SHP77 treated with DMSO at 0.1 percent for 48 hours (cell line): ENCODE measurements around the gene FAM219B.
"Not testable (repeated sequence)": the region's sequence is repeated elsewhere in the genome, so short reads cannot be mapped to it uniquely, and the experiment has no call there.

ENCODE experiments used
- DNase-seq: peaks from one replicate; lab custom pipeline; 2025; lab: John Stamatoyannopoulos, UW

The FAM219B gene

GRCh38 chr15:74906450-74907162, at the start of gene FAM219B:
Gene FAM219B (minus strand): TSS chr15:74906851. CDS start chr15:74906800, 51 bp downstream.
- DNase-seq: peak; percentile 75

- DNase-seq: peak; percentile 16
These were observed 49.4 kb upstream of the FAM219B start for GRCh38 chr15:74955796-74956647.

- no peak for DNase-seq
These were observed 48.4 kb upstream of the FAM219B start for GRCh38 chr15:74955017-74955416.

GRCh38 chr15:74954515-74954914, 47.9 kb upstream of the FAM219B start:
- DNase-seq: no peak

- DNase-seq: no peak
These were observed 44.4 kb upstream of the FAM219B start for GRCh38 chr15:74951006-74951405.

GRCh38 chr15:74950078-74950908, 43.6 kb upstream of the FAM219B start:
- peak; percentile 35 for DNase-seq

GRCh38 chr15:74937590-74938371, 31.1 kb upstream of the FAM219B start, which contains the start of gene COX5A:
Gene COX5A (minus strand): TSS chr15:74938073. CDS start chr15:74938014, 59 bp downstream.
- DNase-seq: peak; percentile 89

- DNase-seq: no peak
These were observed 30.6 kb upstream of the FAM219B start for GRCh38 chr15:74937272-74937589.

GRCh38 chr15:74935193-74935592, 28.5 kb upstream of the FAM219B start:
- peak; percentile 5 for DNase-seq

GRCh38 chr15:74933573-74933972, 26.9 kb upstream of the FAM219B start:
- no peak for DNase-seq

- DNase-seq: no peak
These were observed 22.1 kb upstream of the FAM219B start for GRCh38 chr15:74928771-74929198.

GRCh38 chr15:74924525-74924924, 17.9 kb upstream of the FAM219B start:
- no peak for DNase-seq

GRCh38 chr15:74920456-74920855, 13.8 kb upstream of the FAM219B start:
- DNase-seq: no peak

- DNase-seq: no peak
These were observed 11.0 kb upstream of the FAM219B start for GRCh38 chr15:74917676-74918075.

- not testable (repeated sequence) for DNase-seq
These were observed 7.1 kb upstream of the FAM219B start for GRCh38 chr15:74913799-74914198.

- DNase-seq: no peak
These were observed 6.4 kb upstream of the FAM219B start for GRCh38 chr15:74913041-74913440.

- no peak for DNase-seq
These were observed 2.0 kb upstream of the FAM219B start for GRCh38 chr15:74908635-74909034.

GRCh38 chr15:74907163-74907870, 666 bp upstream of the FAM219B start:
- no peak for DNase-seq

GRCh38 chr15:74906067-74906449, 593 bp downstream of the FAM219B start:
- no peak for DNase-seq

- DNase-seq: no peak
These were observed 2.4 kb downstream of the FAM219B start for GRCh38 chr15:74904190-74904805.
